Ishikawa (cell line): ENCODE data around the gene ZSCAN20.

ENCODE experiments used
- CEBPB ChIP-seq: IDR thresholded peaks from 2 replicates; pipeline ENCODE4 v1.6.1; 2012
- EP300 ChIP-seq: IDR thresholded peaks from 2 replicates; pipeline ENCODE4 v1.6.1; 2012; ENCODE audit warnings: borderline replicate concordance
- NFIC ChIP-seq: IDR thresholded peaks from 2 replicates; pipeline ENCODE4 v1.6.1; 2012
- RAD21 ChIP-seq: IDR thresholded peaks from 2 replicates; pipeline ENCODE4 v1.6.1; 2012; ENCODE audit warnings: low read depth
- TAF1 ChIP-seq: IDR thresholded peaks from 2 replicates; pipeline ENCODE4 v1.6.1; 2012; ENCODE audit warnings: low read depth, mild to moderate bottlenecking
- YY1 ChIP-seq: IDR thresholded peaks from 2 replicates; pipeline ENCODE4 v1.6.1; 2012; ENCODE audit warnings: low read depth
- TF ChIP-seq, protein P1 (sequence below): IDR thresholded peaks from 2 replicates; pipeline ENCODE4 v1.6.1; 2012; ENCODE audit warnings: low read depth, mild to moderate bottlenecking
- TF ChIP-seq, protein P2 (sequence below): IDR thresholded peaks from 2 replicates; pipeline ENCODE4 v1.6.1; 2012

DNA sequence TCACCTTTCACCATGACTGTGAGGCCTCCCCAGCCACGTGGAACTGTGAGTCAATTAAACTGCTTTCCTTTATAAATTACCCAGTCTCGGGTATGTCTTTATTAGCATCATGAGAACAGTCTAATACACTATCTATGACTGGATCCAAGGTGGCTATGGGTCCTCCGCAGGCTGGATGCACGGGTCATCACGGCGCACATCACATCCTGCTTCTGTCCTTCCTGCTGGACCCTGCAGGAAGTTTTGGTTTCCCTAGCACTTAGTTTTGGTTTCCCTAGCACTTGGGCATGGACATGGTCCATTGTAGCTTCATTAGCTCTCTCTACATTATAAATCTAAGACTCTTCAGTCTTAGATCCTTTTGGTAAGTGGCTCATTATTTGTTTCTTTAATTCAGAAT is 27.3 kb upstream of the ZSCAN20 start:
- TF ChIP-seq EP300 (no peak), CEBPB (no peak), TAF1 (no peak), RAD21 (no peak), NFIC (no peak), YY1 (no peak)
- TF ChIP-seq, protein P1, sequence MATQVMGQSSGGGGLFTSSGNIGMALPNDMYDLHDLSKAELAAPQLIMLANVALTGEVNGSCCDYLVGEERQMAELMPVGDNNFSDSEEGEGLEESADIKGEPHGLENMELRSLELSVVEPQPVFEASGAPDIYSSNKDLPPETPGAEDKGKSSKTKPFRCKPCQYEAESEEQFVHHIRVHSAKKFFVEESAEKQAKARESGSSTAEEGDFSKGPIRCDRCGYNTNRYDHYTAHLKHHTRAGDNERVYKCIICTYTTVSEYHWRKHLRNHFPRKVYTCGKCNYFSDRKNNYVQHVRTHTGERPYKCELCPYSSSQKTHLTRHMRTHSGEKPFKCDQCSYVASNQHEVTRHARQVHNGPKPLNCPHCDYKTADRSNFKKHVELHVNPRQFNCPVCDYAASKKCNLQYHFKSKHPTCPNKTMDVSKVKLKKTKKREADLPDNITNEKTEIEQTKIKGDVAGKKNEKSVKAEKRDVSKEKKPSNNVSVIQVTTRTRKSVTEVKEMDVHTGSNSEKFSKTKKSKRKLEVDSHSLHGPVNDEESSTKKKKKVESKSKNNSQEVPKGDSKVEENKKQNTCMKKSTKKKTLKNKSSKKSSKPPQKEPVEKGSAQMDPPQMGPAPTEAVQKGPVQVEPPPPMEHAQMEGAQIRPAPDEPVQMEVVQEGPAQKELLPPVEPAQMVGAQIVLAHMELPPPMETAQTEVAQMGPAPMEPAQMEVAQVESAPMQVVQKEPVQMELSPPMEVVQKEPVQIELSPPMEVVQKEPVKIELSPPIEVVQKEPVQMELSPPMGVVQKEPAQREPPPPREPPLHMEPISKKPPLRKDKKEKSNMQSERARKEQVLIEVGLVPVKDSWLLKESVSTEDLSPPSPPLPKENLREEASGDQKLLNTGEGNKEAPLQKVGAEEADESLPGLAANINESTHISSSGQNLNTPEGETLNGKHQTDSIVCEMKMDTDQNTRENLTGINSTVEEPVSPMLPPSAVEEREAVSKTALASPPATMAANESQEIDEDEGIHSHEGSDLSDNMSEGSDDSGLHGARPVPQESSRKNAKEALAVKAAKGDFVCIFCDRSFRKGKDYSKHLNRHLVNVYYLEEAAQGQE, result no peak
- TF ChIP-seq, protein P2, sequence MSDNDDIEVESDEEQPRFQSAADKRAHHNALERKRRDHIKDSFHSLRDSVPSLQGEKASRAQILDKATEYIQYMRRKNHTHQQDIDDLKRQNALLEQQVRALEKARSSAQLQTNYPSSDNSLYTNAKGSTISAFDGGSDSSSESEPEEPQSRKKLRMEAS, result no peak
